Renal cortex interstitium (tissue), 11 donors: ENCODE data around the gene HUNK. TPM values are rescaled to one million over a fixed set of nuclear protein-coding genes. Genes with fewer than 3 reads are reported as not detected.
A peak's percentile ranks its signal among the peaks of the same experiment; 100 is the strongest.
"Not testable (repeated sequence)": the region's sequence is repeated elsewhere in the genome, so short reads cannot be mapped to it uniquely, and the experiment has no call there.

Source experiments
- DNase-seq, 11 donors: peaks; one replicate each; pipeline ENCODE4 v3.0.0-alpha.2; 2013; ENCODE audit warnings: low read depth in 9 of 11, low spot score in 4 of 11; ENCODE audit errors: extremely low read depth in 1 of 11
- polyA plus RNA-seq, 3 donors: library from polyadenylated mRNA; unstranded; fragments of 120-200 nt; gene quantifications; one replicate each; pipeline ENCODE4 v1.2.1, GENCODE V29; 2013; ENCODE audit not compliant: insufficient read length in 3 of 3

Gene HUNK
- polyA plus RNA-seq, 3 donors, result 19.4 to 19.6 (median 19.4) TPM

- not testable (repeated sequence) for DNase-seq
These were observed 15.2 kb upstream of the HUNK start for GRCh38 chr21:31857631-31858030.

- DNase-seq, result no peak
These were observed 12.0 kb upstream of the HUNK start for GRCh38 chr21:31860851-31861250.

GRCh38 chr21:31862078-31862477 is 10.7 kb upstream of the HUNK start:
- no peak for DNase-seq

GRCh38 chr21:31865429-31865970 is 7.3 kb upstream of the HUNK start:
- no peak for DNase-seq

- peak in 5 of 11 donors; percentile 80 to 84 (median 83) for DNase-seq
These were observed 6.7 kb upstream of the HUNK start for GRCh38 chr21:31866077-31866511.

- no peak for DNase-seq
These were observed 3.1 kb upstream of the HUNK start for GRCh38 chr21:31869750-31870149.

GRCh38 chr21:31870472-31871193 is 2.2 kb upstream of the HUNK start:
- no peak for DNase-seq

- not testable (repeated sequence) for DNase-seq
These were observed 1.4 kb upstream of the HUNK start for GRCh38 chr21:31871371-31871770.

GRCh38 chr21:31872072-31872451 is 758 bp upstream of the HUNK start:
- DNase-seq, result no peak

GRCh38 chr21:31873275-31873695 is 465 bp downstream of the HUNK start:
- no peak for DNase-seq

- DNase-seq, result peak in 2 of 11 donors; percentile 62 to 65
These were observed 1.1 kb downstream of the HUNK start for GRCh38 chr21:31873696-31874599.

GRCh38 chr21:31874812-31875212 is 2.0 kb downstream of the HUNK start:
- DNase-seq, result no peak

GRCh38 chr21:31875496-31876015 is 2.7 kb downstream of the HUNK start:
- no peak for DNase-seq

GRCh38 chr21:31877463-31877957 is 4.7 kb downstream of the HUNK start:
- no peak for DNase-seq

- no peak for DNase-seq
These were observed 6.0 kb downstream of the HUNK start for GRCh38 chr21:31878831-31879230.

GRCh38 chr21:31879241-31879650 is 6.4 kb downstream of the HUNK start:
- no peak for DNase-seq

GRCh38 chr21:31879911-31880310 is 7.1 kb downstream of the HUNK start:
- DNase-seq, result no peak

- no peak for DNase-seq
These were observed 8.0 kb downstream of the HUNK start for GRCh38 chr21:31880816-31881215.

- no peak for DNase-seq
These were observed 9.9 kb downstream of the HUNK start for GRCh38 chr21:31882711-31883110.
